Liver (tissue), 3 donors: Measurements from ENCODE around the gene USP25.

Source experiments
- CTCF ChIP-seq: fragments of 150-350 bp; IDR thresholded peaks from 2 replicates; pipeline ENCODE4 v1.5.1; 2017; ENCODE audit warnings: improper control_type of control experiment, low read depth, low read length; ENCODE audit not compliant: missing input control
- NR2F2 ChIP-seq: IDR thresholded peaks from 2 replicates; pipeline ENCODE4 v1.6.1; 2016; ENCODE audit warnings: antibody characterized with exemption
- YY1 ChIP-seq: IDR thresholded peaks from 2 replicates; pipeline ENCODE4 v1.6.1; 2016; ENCODE audit warnings: antibody characterized with exemption, mild to moderate bottlenecking
- TF ChIP-seq, protein P1 (sequence below): IDR thresholded peaks from 2 replicates; pipeline ENCODE4 v1.6.1; 2016; ENCODE audit warnings: antibody characterized with exemption
- TF ChIP-seq, protein P2 (sequence below): IDR thresholded peaks from 2 replicates; pipeline ENCODE4 v1.6.1; 2016; ENCODE audit warnings: antibody characterized with exemption, mild to moderate bottlenecking
- donor health status: healthy.
- donor health status: healthy.

DNA sequence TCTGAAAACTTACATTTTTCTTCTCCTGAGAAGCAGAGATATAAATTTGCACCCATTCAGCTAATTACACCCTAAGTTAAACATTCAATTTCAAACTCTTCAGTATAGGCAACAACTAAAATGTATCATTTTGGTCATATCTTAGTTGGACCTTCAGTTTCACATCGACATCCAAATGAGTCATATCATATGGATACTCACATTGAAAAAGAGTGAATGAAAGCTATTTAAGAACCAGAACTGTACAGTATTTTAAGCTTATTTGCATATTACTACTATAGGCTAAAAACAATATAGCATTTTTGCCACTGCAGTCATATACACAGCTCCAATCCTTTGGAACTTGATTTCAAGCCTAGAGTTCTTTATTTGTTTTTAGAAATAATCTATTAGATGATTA lies 33.6 kb downstream of the USP25 start:
- TF ChIP-seq CTCF (no peak), NR2F2 (no peak), YY1 (no peak)
- TF ChIP-seq, protein P1, sequence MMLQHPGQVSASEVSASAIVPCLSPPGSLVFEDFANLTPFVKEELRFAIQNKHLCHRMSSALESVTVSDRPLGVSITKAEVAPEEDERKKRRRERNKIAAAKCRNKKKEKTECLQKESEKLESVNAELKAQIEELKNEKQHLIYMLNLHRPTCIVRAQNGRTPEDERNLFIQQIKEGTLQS = no peak
- TF ChIP-seq, protein P2, sequence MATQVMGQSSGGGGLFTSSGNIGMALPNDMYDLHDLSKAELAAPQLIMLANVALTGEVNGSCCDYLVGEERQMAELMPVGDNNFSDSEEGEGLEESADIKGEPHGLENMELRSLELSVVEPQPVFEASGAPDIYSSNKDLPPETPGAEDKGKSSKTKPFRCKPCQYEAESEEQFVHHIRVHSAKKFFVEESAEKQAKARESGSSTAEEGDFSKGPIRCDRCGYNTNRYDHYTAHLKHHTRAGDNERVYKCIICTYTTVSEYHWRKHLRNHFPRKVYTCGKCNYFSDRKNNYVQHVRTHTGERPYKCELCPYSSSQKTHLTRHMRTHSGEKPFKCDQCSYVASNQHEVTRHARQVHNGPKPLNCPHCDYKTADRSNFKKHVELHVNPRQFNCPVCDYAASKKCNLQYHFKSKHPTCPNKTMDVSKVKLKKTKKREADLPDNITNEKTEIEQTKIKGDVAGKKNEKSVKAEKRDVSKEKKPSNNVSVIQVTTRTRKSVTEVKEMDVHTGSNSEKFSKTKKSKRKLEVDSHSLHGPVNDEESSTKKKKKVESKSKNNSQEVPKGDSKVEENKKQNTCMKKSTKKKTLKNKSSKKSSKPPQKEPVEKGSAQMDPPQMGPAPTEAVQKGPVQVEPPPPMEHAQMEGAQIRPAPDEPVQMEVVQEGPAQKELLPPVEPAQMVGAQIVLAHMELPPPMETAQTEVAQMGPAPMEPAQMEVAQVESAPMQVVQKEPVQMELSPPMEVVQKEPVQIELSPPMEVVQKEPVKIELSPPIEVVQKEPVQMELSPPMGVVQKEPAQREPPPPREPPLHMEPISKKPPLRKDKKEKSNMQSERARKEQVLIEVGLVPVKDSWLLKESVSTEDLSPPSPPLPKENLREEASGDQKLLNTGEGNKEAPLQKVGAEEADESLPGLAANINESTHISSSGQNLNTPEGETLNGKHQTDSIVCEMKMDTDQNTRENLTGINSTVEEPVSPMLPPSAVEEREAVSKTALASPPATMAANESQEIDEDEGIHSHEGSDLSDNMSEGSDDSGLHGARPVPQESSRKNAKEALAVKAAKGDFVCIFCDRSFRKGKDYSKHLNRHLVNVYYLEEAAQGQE = no peak
